Mucosa of descending colon (tissue), 3 donors: ENCODE data around the gene WFDC2. TPM values are rescaled to one million over a fixed set of nuclear protein-coding genes. Genes with fewer than 3 reads are reported as not detected.

Experiments
- ATAC-seq: fragments of 200-7000 bp; cut with Tn5 transposase; one replicate; pipeline ENCODE4 v1.9.1; 2020; ENCODE audit warnings: mild to moderate bottlenecking, moderate library complexity
- DNase-seq, 3 donors: peaks; one replicate each; pipeline ENCODE4 v3.0.0-alpha.2; 2020
- H3K36me3 ChIP-seq: fragments of 200-600 bp; one replicate; pipeline ENCODE4 v1.8.0; 2021; ENCODE audit warnings: low read depth, mild to moderate bottlenecking
- H3K4me1 ChIP-seq: fragments of 200-600 bp; one replicate; pipeline ENCODE4 v1.8.0; 2021; ENCODE audit warnings: low read depth, mild to moderate bottlenecking
- H3K4me3 ChIP-seq: fragments of 200-600 bp; one replicate; pipeline ENCODE4 v1.8.0; 2021; ENCODE audit warnings: mild to moderate bottlenecking
- H3K9me3 ChIP-seq: fragments of 200-600 bp; one replicate; pipeline ENCODE4 v1.8.0; 2021; ENCODE audit warnings: mild to moderate bottlenecking
- CTCF ChIP-seq: fragments of 200-600 bp; IDR thresholded peaks from one replicate; pipeline ENCODE4 v1.8.0; 2022; ENCODE audit warnings: antibody characterized with exemption, mild to moderate bottlenecking
- intact Hi-C, 2 donors: fragments of 100-400 bp; cut with DNase I in 1 of 2; cut with micrococcal nuclease in 1 of 2; formaldehyde crosslinking; loops; one replicate each; pipeline versions ENCODE4 v1.11.0 to v1.11.1; 2022; cut with DNase I, micrococcal nuclease
- total RNA-seq, 3 donors: library from RNA; stranded (reverse); fragmentation: NEBNext Ultra II Directional in 2 of 3; extraction: Animal tissue kit (Norgen Biotek cat#: 25700) in 2 of 3; gene quantifications; one replicate each; pipeline versions ENCODE4 v1.2.1 to v1.2.4, GENCODE V29; 2021 to 2023
- donor health status: DM: no; HTN: no; CAD: no; lungs with moderate emphysema.
- donor health status: DM: no; HTN: no; CAD: no.
- donor health status: DM: no; HTN: yes; CAD: no.

The WFDC2 gene
- total RNA-seq, 3 donors from 2014 or later: 65.7 to 183 (median 78.0) TPM

GRCh38 chr20:45427236-45428149 lies 42.1 kb upstream of the WFDC2 start:
- no peak for TF ChIP-seq CTCF

GRCh38 chr20:45429618-45430017 lies 39.9 kb upstream of the WFDC2 start:
- Histone ChIP-seq H3K4me3 (no peak overlapping the region), H3K36me3 (no peaks in the 10 kb centered on the region), H3K9me3 (no peaks in the 10 kb centered on the region), H3K4me1 (no peaks in the 10 kb centered on the region)
- no peak for TF ChIP-seq CTCF
- no peak for DNase-seq
- intact Hi-C loops: no loop called here
- no peak for ATAC-seq

More at GRCh38 chr20:45427236-45428149, 42.1 kb upstream of the WFDC2 start:
- Histone ChIP-seq H3K36me3 (no peaks in the 10 kb centered on the region), H3K9me3 (no peaks in the 10 kb centered on the region), H3K4me3 (no peak overlapping the region), H3K4me1 (no peaks in the 10 kb centered on the region)
- intact Hi-C loops: no loop called here
- ATAC-seq (peak; percentile 99), DNase-seq (peak; percentile 72 to 86 (median 79))

- DNase-seq: no peak
- intact Hi-C loops: no loop called here
- H3K36me3 ChIP-seq: no peaks in the 10 kb centered on the region
These were observed 37.3 kb upstream of the WFDC2 start for GRCh38 chr20:45432294-45432693.

GRCh38 chr20:45433316-45433715 lies 36.2 kb upstream of the WFDC2 start:
- ATAC-seq (no peak), DNase-seq (peak in 1 of 3 donors; percentile 57)
- Histone ChIP-seq H3K36me3 (no peaks in the 10 kb centered on the region), H3K4me1 (no peaks in the 10 kb centered on the region), H3K4me3 (no peak overlapping the region), H3K9me3 (no peaks in the 10 kb centered on the region)
- intact Hi-C loops: no loop called here
- no peak for TF ChIP-seq CTCF

More at GRCh38 chr20:45432294-45432693, 37.3 kb upstream of the WFDC2 start:
- H3K4me3 ChIP-seq: no peak overlapping the region
- no peak for TF ChIP-seq CTCF
- no peaks in the 10 kb centered on the region for H3K9me3 ChIP-seq
- H3K4me1 ChIP-seq: no peaks in the 10 kb centered on the region
- peak; percentile 10 for ATAC-seq

GRCh38 chr20:45433976-45434375 lies 35.6 kb upstream of the WFDC2 start:
- no peak for TF ChIP-seq CTCF
- H3K36me3 ChIP-seq: no peaks in the 10 kb centered on the region
- DNase-seq (no peak), ATAC-seq (no peak)
- intact Hi-C loops: no loop called here
- no peak overlapping the region for H3K4me3 ChIP-seq
- no peaks in the 10 kb centered on the region for H3K4me1 ChIP-seq
- H3K9me3 ChIP-seq: no peaks in the 10 kb centered on the region
